ENCODE data around the gene SOX8. TPM values are rescaled to one million over a fixed set of nuclear protein-coding genes. Genes with fewer than 3 reads are reported as not detected.

The SOX8 gene
- 1 to 10 TPM; 2.0 to 2.6 TPM for total RNA-seq

DNA sequence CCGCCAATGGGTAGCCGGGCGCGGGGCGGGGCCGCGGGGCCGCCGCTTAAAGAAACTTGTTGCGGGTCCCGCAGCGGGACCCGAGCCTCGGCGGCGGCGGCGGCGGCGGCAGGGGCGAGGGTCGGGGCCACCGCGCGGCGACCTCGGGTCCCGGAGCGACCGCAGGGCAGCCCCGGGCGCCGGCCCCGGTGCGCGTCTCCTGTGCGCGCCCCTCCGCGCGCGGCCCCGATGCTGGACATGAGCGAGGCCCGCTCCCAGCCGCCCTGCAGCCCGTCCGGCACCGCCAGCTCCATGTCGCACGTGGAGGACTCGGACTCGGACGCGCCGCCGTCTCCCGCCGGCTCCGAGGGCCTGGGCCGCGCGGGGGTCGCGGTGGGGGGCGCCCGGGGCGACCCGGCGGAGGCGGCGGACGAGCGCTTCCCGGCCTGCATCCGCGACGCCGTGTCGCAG lies at the start of gene SOX8:
TSS of gene SOX8 (plus strand) at position 76 of the 450 bp plus-strand sequence. CDS start at position 229, 153 bp downstream.
- Mint-ChIP-seq H3K36me3 (no peaks in the 10 kb centered on the region), H3K27me3 (peaks cover 4% of the 10 kb centered on the region), H3K4me1 (ENCODE audit: low read depth) (peaks cover 7% of the 10 kb centered on the region), H3K9me3 (no peaks in the 10 kb centered on the region), H3K4me3 (peak within 1 kb of the TSS; percentile 74), H3K27ac (no peak within 1 kb of the TSS)
- intact Hi-C loops (cut with micrococcal nuclease), result loop anchor here (1.0 kb wide), 1 partner anchor 10 kb away; no protein-coding TSS in a partner anchor
- no peak for DNase-seq
- CTCF ChIA-PET, result interaction anchor here (0.8 kb wide), 1 partner anchor 74 kb away, joined by 3 read pairs; no protein-coding TSS in a partner anchor
- POLR2A ChIA-PET, result interaction anchor here (0.7 to 2.8 kb wide), 5 partner anchors 13 to 19 kb away, joined by 3 to 11 read pairs (median 4); no protein-coding TSS in a partner anchor

DNA sequence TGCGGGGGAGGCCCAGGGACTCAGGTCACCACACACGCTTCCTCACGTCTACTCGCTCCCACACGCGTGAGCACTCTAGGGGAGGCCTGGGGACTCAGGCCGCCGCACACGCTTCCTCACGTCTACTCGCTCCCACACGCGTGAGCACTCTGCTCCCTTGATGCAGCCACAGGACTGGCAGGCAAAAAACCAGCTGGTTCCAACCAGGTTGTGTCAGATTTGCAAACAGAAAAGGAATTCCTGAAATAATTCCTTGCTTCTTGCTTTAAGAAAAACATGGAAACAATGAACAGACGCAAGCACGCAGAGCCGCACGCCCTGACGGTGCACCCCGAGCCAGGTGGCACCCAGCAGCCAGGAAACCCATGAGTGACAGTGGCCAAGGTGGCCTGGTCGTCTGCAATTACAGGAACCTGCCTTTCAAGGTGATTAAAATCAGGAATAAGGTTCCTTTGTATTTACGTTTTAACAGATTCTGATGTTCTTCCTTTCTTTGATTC lies 48.7 kb upstream of the SOX8 start:
- ChIA-PET CTCF (no interaction called here), POLR2A (no interaction called here)
- H3K27ac Mint-ChIP-seq, result no peak overlapping the region
- peaks cover 1% of the 10 kb centered on the region for H3K36me3 Mint-ChIP-seq
- no peaks in the 10 kb centered on the region for H3K9me3 Mint-ChIP-seq
- intact Hi-C loops (cut with micrococcal nuclease), result no loop called here
- no peak overlapping the region for H3K4me3 Mint-ChIP-seq
- peaks cover 3% of the 10 kb centered on the region for H3K4me1 Mint-ChIP-seq (ENCODE audit: low read depth)
- no peaks in the 10 kb centered on the region for H3K27me3 Mint-ChIP-seq
- DNase-seq, result no peak

DNA sequence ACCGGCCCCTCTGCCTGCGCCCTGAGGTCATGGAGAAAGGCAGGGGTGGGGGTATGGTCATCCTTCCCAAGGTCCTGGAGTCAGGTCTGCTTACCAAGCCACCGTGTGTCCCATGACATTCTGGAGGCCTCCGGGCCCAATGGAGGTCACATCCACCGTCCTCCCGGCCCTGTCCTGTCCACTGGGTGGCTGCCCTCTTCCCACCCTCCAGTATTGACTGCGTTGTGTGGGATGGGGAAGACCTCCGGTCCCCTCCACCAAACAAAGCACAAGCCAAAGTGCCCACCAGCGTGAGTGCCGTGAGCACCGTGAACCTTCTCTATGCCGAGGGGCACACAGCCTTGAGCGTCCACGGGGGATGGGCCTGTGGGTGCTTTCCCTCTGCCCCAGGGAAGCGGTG lies 48.0 kb upstream of the SOX8 start:
- CTCF ChIA-PET, result no interaction called here
- H3K36me3 Mint-ChIP-seq, result peaks cover 1% of the 10 kb centered on the region
- H3K9me3 Mint-ChIP-seq, result no peaks in the 10 kb centered on the region
- intact Hi-C loops (cut with micrococcal nuclease), result no loop called here
- no peak overlapping the region for H3K27ac Mint-ChIP-seq
- no peak overlapping the region for H3K4me3 Mint-ChIP-seq
- no peaks in the 10 kb centered on the region for H3K27me3 Mint-ChIP-seq
- DNase-seq, result no peak
- POLR2A ChIA-PET, result no interaction called here
- H3K4me1 Mint-ChIP-seq (ENCODE audit: low read depth), result peaks cover 3% of the 10 kb centered on the region

DNA sequence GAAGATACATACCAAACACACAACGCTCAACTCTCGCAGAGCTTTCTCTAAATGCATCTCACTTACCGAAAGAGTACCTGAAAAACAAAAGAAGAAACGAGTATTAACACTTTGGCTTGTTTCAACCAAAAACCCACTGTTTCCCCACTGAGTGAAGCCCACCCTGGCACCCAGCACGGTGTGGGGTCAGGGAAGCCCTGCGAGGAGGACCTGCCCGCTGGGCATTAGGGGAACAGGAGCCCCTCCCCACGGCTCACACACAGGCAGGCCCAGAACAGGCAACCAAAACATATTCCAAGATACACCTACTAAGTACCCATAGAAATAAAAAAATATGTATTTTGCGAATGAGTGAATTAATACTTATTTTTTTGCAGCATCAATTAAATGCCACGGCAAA lies 47.4 kb upstream of the SOX8 start:
- Mint-ChIP-seq H3K4me1 (ENCODE audit: low read depth) (peaks cover 3% of the 10 kb centered on the region), H3K9me3 (no peaks in the 10 kb centered on the region), H3K27me3 (no peaks in the 10 kb centered on the region), H3K4me3 (no peak overlapping the region), H3K27ac (no peak overlapping the region), H3K36me3 (peaks cover 1% of the 10 kb centered on the region)
- intact Hi-C loops (cut with micrococcal nuclease), result no loop called here
- POLR2A ChIA-PET, result no interaction called here
- DNase-seq, result no peak
- CTCF ChIA-PET, result no interaction called here

DNA sequence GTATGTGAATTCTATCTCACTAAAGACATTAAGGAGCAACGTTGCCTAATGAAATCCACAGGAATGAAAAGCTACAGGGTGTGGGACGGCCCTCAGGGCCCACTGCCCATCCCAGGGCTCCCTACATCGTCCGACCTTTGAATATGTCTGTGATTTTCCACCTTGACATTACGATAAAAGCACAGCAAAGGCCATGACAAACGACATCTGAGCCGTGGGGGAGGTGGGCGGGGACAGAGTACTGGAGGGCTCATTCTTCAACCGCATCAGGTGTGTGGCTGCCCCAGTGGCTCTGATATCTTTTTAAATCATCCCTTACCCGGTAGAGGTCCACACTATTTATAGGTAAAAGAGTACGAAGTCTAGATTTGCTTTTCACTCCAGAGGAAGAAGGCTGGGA lies 45.9 kb upstream of the SOX8 start:
- Mint-ChIP-seq H3K27me3 (no peaks in the 10 kb centered on the region), H3K9me3 (peaks cover under 1% of the 10 kb centered on the region), H3K4me1 (ENCODE audit: low read depth) (peaks cover 3% of the 10 kb centered on the region), H3K4me3 (no peak overlapping the region), H3K27ac (no peak overlapping the region), H3K36me3 (peaks cover 7% of the 10 kb centered on the region)
- intact Hi-C loops (cut with micrococcal nuclease), result no loop called here
- ChIA-PET CTCF (no interaction called here), POLR2A (no interaction called here)
- DNase-seq, result no peak

DNA sequence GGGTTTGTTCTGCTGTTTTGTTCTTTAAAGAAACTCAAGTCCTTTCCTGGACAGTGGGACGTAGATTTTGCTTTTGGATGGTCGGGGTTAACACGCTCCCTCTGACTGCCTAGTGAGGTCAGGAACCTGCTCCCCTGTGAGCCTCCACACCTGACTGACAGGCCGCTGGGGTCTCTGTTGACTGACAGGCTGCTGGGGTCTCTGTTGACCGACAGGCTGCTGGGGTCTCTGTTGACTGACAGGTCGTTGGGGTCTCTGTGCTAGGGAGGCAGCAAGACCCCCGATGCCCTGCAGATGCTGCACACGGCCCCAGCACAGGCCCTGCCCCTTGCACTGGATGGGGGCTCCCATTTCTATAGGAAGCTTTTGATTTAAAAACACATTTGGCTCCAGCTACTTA lies 44.3 kb upstream of the SOX8 start:
- peaks cover 17% of the 10 kb centered on the region for H3K9me3 Mint-ChIP-seq
- peaks cover 3% of the 10 kb centered on the region for H3K4me1 Mint-ChIP-seq (ENCODE audit: low read depth)
- H3K4me3 Mint-ChIP-seq, result no peak overlapping the region
- CTCF ChIA-PET, result no interaction called here
- intact Hi-C loops (cut with micrococcal nuclease), result no loop called here
- H3K27ac Mint-ChIP-seq, result no peak overlapping the region
- no peaks in the 10 kb centered on the region for H3K27me3 Mint-ChIP-seq
- POLR2A ChIA-PET, result no interaction called here
- peaks cover 22% of the 10 kb centered on the region for H3K36me3 Mint-ChIP-seq
- no peak for DNase-seq

DNA sequence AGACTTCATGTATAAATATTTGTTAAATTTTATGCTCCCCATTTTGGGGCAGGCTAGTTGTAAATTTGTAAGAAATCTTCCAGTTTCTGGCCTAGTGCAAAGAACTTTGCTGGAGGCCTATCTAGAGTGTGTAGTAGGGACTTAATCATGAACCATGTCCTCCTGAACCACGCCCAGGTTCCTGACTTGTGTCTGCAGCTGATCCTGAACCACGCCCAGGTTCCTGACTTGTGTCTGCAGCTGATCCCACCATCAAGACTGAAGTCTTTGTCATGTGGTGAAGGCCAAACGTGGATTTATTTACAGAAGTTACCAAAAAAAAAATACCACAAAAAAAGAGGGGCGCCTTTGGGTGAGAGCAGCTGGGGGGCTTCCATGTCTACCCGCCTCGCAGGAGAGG lies 43.8 kb upstream of the SOX8 start:
- Mint-ChIP-seq H3K27me3 (no peaks in the 10 kb centered on the region), H3K9me3 (peaks cover 21% of the 10 kb centered on the region), H3K36me3 (peaks cover 24% of the 10 kb centered on the region), H3K4me3 (no peak overlapping the region), H3K27ac (no peak overlapping the region), H3K4me1 (ENCODE audit: low read depth) (peaks cover 3% of the 10 kb centered on the region)
- intact Hi-C loops (cut with micrococcal nuclease), result no loop called here
- DNase-seq, result no peak
- POLR2A ChIA-PET, result no interaction called here
- CTCF ChIA-PET, result no interaction called here

DNA sequence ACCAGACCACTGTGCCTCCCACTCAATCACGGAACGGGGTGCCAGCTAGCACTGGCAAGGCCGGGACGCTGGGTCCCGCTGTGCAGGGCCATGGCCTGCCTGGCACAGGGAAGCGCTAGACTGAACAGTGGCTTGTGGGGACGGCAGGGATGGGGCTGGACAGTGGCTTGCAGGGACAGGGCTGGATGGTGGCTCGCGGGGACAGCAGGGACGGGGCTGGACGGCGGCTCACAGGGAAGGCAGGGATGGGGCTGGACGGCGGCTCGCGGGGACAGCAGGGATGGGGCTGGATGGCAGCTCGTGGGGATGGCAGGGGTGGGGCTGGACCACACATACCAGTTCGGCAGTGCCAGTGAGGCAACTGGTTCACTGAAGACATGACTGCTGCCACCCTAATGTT lies 43.4 kb upstream of the SOX8 start:
- no peak for DNase-seq
- ChIA-PET POLR2A (no interaction called here), CTCF (no interaction called here)
- H3K4me1 Mint-ChIP-seq (ENCODE audit: low read depth), result peaks cover 3% of the 10 kb centered on the region
- no peak overlapping the region for H3K27ac Mint-ChIP-seq
- H3K27me3 Mint-ChIP-seq, result no peaks in the 10 kb centered on the region
- H3K4me3 Mint-ChIP-seq, result no peak overlapping the region
- intact Hi-C loops (cut with micrococcal nuclease), result no loop called here
- H3K36me3 Mint-ChIP-seq, result peaks cover 26% of the 10 kb centered on the region
- H3K9me3 Mint-ChIP-seq, result peaks cover 23% of the 10 kb centered on the region

DNA sequence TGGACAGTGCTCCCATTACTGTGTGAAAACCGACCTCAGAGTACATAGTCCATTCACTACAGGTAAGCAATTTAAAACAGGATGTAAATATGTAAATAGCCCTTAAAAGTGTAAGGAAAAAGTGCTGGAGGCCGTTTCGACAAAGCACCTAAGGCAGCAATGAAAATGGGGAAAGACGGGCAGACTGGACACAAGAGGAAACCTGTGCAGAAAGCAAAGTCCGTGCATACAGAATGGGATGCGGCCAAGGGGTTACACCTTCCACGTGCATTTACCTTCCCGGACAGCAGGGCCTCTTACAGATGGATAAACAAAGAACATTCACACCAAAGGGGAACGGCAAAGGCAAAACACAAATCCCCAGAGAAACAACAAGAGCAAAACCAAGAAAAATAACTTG lies 42.8 kb upstream of the SOX8 start:
- H3K9me3 Mint-ChIP-seq, result peaks cover 25% of the 10 kb centered on the region

DNA sequence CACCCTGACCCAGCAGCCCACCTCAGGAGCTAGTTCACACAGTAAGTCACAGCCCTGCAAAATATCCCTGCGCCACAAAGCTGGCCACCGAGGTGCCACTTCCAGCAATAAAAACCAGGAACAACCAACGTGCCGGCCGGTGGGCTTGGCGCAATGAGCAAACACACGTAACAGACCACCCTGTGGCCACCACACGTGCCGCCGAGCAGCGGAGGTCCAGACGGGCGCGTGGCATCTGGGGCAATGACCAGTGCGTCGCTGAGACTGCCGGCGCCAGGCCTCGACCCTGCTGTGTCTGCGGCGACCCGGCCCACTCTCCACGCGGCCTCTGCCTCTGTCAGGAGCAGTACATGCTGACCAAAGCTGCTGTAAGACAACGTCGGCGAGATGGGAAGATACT lies 42.3 kb upstream of the SOX8 start:
- no peak overlapping the region for H3K4me3 Mint-ChIP-seq
- H3K27ac Mint-ChIP-seq, result no peak overlapping the region
- intact Hi-C loops (cut with micrococcal nuclease), result no loop called here
- CTCF ChIA-PET, result no interaction called here
- no peak for DNase-seq
- no peaks in the 10 kb centered on the region for H3K27me3 Mint-ChIP-seq
- H3K4me1 Mint-ChIP-seq (ENCODE audit: low read depth), result peaks cover 3% of the 10 kb centered on the region
- peaks cover 31% of the 10 kb centered on the region for H3K9me3 Mint-ChIP-seq
- POLR2A ChIA-PET, result no interaction called here
- H3K36me3 Mint-ChIP-seq, result peaks cover 32% of the 10 kb centered on the region

More for the DNA sequence above, 42.8 kb upstream of the SOX8 start:
- intact Hi-C loops (cut with micrococcal nuclease), result no loop called here
- ChIA-PET POLR2A (no interaction called here), CTCF (no interaction called here)
- Mint-ChIP-seq H3K4me1 (ENCODE audit: low read depth) (peaks cover 3% of the 10 kb centered on the region), H3K27ac (no peak overlapping the region), H3K27me3 (no peaks in the 10 kb centered on the region), H3K36me3 (peaks cover 28% of the 10 kb centered on the region), H3K4me3 (no peak overlapping the region)
- DNase-seq, result no peak

DNA sequence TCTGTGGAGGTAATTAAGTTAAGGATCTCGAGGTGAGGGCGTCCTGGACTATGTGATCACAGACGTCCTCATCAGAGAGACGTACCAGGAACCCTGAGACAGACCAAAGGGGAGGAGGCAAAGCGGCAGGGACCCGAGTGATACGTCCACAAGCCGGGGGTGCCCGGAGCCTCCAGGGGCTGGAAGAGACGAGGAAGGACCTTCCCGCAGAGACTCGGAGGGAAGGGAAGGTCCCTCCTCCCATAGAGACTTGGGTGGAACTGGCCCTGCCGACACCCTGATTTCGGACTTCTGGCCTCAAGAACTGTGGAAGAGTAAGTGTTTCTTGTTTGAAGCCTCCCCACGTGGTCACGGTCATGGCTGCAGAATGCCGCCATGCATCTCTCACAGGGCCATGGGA lies 41.6 kb upstream of the SOX8 start:
- POLR2A ChIA-PET, result no interaction called here
- H3K4me3 Mint-ChIP-seq, result no peak overlapping the region

DNA sequence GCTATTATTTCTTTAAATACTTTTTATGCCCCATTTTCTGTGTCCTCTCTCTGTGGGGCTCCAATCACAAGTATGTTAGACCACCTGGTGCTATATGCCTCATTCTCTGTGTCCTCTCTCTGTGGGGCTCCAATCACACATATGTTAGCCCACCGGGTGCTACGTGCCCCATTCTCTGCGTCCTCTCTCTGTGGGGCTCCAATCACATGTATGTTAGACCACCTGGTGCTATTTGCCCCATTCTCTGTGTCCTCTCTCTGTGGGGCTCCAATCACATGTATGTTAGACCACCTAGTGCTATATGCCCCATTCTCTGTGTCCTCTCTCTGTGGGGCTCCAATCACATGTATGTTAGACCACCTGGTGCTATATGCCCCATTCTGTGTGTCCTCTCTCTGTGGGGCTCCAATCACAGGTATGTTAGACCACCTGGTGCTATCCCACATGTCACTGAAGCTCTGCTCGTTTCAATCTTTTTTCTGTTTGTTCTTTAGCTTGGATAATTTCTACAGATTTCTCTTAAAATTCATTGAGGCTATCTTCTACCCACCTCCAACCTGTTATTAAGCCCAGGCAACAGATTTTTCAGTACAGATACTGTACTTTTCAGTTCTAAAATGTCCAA lies 39.0 kb upstream of the SOX8 start:
- H3K36me3 Mint-ChIP-seq, result peaks cover 40% of the 10 kb centered on the region
- ChIA-PET POLR2A (no interaction called here), CTCF (no interaction called here)
- H3K4me1 Mint-ChIP-seq (ENCODE audit: low read depth), result no peaks in the 10 kb centered on the region
- no peak overlapping the region for H3K27ac Mint-ChIP-seq
- peaks cover 31% of the 10 kb centered on the region for H3K9me3 Mint-ChIP-seq
- intact Hi-C loops (cut with micrococcal nuclease), result no loop called here
- H3K27me3 Mint-ChIP-seq, result no peaks in the 10 kb centered on the region
- no peak overlapping the region for H3K4me3 Mint-ChIP-seq
- no peak for DNase-seq

More for the DNA sequence above, 41.6 kb upstream of the SOX8 start:
- Mint-ChIP-seq H3K36me3 (peaks cover 35% of the 10 kb centered on the region), H3K4me1 (ENCODE audit: low read depth) (peaks cover 3% of the 10 kb centered on the region), H3K9me3 (peaks cover 31% of the 10 kb centered on the region), H3K27ac (no peak overlapping the region), H3K27me3 (no peaks in the 10 kb centered on the region)
- CTCF ChIA-PET, result no interaction called here
- DNase-seq, result no peak
- intact Hi-C loops (cut with micrococcal nuclease), result no loop called here

DNA sequence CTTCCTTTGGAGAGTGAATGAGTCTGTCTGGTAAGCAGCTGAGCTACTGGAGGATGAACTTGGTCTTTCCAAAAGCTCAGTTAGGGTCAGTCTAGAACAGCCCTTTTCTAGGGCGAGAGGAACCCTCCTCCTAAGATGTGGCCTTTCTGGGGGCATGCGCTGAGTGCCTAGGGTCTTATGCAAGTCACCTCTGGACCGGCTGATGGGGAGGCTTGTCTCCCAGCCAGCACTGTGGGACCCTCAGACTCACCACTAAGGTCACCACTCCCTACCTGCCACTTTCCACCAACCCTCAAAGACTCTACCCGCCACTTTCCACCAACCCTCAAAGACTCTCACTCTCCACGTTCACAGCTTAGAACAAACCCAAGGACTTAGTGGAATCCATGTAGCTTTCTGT lies 37.6 kb upstream of the SOX8 start:
- Mint-ChIP-seq H3K36me3 (peaks cover 40% of the 10 kb centered on the region), H3K4me1 (ENCODE audit: low read depth) (no peaks in the 10 kb centered on the region), H3K4me3 (no peak overlapping the region), H3K27ac (no peak overlapping the region), H3K27me3 (no peaks in the 10 kb centered on the region), H3K9me3 (peaks cover 31% of the 10 kb centered on the region)
- intact Hi-C loops (cut with micrococcal nuclease), result no loop called here
- no peak for DNase-seq
- ChIA-PET POLR2A (interaction anchor here (0.6 kb wide), 1 partner anchor 15 kb away, joined by 4 read pairs; no protein-coding TSS in a partner anchor), CTCF (no interaction called here)
